Measurements from ENCODE around the gene MSX1.

Gene MSX1

DNA sequence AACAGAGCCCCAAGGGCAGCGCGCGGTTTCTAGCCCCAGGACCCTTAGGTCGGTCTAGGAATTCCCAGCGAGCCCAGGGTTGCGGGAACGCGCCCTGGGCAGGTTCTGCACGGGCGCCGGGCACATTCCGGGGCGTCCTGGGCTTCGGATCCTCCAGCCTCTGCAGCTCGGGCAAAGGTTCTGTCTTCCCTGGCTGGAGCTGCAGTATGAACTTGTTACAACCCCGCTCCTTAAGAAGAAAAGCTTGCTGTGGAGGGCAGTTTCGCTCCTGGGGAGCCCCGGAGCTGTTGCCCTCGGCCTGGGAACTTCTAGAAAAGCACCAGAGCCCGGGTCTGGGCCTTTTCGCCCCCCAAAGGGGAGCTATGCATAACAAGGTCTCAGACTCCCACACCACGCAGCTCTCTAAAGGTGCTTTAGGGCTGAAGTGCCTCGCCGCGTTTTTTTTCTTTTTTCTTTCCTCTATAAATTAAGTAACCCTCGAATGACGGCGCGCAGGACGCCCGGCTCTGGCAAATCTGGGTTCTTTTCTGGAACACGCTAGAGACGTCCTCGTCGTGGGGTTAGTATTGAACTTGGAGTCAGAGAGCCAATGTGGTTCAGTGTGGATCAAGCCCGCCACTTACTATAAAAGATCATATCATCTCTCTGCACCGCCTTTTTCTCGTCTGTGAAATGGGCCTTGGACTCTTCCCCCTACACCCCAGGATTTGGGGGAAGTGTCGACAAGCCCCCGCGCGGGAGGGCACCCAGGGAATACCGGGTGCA is 5.7 kb downstream of the MSX1 start:
- no peak overlapping the region for H3K4me3 ChIP-seq (ENCODE audit: low read depth, low read length)
- TF ChIP-seq, protein P1, sequence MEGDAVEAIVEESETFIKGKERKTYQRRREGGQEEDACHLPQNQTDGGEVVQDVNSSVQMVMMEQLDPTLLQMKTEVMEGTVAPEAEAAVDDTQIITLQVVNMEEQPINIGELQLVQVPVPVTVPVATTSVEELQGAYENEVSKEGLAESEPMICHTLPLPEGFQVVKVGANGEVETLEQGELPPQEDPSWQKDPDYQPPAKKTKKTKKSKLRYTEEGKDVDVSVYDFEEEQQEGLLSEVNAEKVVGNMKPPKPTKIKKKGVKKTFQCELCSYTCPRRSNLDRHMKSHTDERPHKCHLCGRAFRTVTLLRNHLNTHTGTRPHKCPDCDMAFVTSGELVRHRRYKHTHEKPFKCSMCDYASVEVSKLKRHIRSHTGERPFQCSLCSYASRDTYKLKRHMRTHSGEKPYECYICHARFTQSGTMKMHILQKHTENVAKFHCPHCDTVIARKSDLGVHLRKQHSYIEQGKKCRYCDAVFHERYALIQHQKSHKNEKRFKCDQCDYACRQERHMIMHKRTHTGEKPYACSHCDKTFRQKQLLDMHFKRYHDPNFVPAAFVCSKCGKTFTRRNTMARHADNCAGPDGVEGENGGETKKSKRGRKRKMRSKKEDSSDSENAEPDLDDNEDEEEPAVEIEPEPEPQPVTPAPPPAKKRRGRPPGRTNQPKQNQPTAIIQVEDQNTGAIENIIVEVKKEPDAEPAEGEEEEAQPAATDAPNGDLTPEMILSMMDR (IDR thresholded peaks at IDR 0.05; ENCODE audit: low read depth, low read length): no peak
- in situ Hi-C loops (cut with HindIII; ENCODE audit: low sequenced_read_pairs): no loop called here
- peak; percentile 41 for DNase-seq (ENCODE audit: low read depth, low spot score)

DNA sequence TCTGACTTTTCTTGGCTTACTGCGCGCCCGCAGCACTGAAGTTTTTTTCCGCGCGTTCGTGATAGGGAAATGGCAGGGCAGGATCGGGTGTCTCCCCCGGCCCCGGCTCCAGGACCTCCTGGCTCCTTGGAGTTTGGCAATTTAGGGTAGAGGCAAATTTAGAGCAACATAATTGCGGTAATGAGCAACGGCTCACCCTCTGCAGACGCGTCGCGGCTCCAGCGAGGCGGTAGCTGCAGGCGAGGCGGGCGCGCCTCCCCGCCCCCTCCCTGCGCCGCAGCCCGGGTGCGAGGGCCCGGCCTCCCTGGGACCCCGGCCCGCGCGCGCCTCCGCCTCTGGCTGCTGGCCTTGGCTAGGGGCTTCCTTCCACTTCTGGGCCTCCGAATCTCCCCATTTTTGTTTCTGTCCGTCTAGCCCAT is 6.2 kb downstream of the MSX1 start:
- DNase-seq (ENCODE audit: low read depth, low spot score): no peak
- TF ChIP-seq, protein P1 (IDR thresholded peaks at IDR 0.05; ENCODE audit: low read depth, low read length): no peak
- in situ Hi-C loops (cut with HindIII; ENCODE audit: low sequenced_read_pairs): no loop called here
- peak overlapping the region; percentile 31 for H3K4me3 ChIP-seq (ENCODE audit: low read depth, low read length)

DNA sequence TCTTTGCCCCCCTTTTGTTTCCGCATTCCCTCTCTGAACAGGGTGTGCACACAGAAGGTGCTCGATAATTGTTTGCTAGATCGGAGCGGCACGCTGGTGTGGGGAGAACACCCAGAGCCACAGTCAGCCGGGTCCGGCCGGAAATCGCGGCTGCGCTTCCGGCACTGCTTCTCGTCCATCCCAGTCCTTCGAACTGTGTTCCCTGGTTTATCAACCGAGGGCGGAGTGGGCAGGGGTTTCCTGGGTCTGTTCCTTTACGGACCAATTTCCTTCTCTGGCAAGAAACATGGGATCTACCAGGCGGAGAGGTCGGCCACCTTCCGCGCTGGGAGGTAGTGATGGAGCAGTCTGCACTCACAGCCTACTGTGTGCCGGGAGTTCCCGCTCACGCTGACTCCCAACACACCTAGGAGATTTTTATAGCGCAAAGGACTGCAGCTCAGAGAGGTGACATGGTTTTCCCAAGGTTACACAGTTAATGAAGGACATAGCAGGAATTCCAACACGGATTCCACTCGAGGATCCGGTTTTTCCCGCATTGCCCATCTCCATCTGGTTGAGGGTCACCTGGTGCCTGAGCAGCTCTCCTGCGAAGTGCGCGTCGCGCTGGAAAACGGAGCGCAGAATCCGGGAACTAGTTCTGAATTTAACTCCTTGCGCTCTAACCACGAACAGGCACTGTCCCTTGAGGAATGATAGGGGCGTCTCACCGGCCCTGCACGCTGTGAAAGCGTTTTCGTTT is 6.8 kb downstream of the MSX1 start:
- TF ChIP-seq, protein P1 (IDR thresholded peaks at IDR 0.05; ENCODE audit: low read depth, low read length): no peak
- peak overlapping the region; percentile 31 for H3K4me3 ChIP-seq (ENCODE audit: low read depth, low read length)
- peak; percentile 27 for DNase-seq (ENCODE audit: low read depth, low spot score)
- in situ Hi-C loops (cut with HindIII; ENCODE audit: low sequenced_read_pairs): no loop called here

DNA sequence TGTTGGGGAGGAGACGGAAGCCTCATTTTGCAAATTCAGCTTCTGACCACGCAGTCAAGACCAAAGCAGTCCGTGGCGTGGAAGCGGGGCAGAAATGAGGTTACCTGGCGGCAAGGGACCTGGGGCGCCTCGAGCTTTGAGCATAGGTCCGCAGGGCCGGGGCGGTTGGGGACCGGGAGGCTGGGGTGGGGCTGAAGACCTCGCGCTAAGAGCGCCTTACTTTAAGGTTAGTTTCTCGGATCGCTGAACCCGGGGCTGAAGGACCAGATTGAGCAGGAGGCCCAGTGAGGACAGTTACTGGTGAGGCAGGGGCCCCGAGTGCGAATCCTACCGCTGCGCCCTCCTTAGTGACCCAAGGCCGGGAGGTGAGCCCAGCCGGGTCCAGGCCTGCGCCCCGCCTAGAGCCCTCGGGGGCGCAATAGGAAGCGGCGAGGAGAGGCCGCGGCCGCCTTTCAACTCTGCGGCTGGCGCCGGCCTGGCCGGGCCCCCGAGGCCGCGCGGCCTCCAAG is 7.5 kb downstream of the MSX1 start:
- H3K4me3 ChIP-seq (ENCODE audit: low read depth, low read length): peak overlapping the region; percentile 7

DNA sequence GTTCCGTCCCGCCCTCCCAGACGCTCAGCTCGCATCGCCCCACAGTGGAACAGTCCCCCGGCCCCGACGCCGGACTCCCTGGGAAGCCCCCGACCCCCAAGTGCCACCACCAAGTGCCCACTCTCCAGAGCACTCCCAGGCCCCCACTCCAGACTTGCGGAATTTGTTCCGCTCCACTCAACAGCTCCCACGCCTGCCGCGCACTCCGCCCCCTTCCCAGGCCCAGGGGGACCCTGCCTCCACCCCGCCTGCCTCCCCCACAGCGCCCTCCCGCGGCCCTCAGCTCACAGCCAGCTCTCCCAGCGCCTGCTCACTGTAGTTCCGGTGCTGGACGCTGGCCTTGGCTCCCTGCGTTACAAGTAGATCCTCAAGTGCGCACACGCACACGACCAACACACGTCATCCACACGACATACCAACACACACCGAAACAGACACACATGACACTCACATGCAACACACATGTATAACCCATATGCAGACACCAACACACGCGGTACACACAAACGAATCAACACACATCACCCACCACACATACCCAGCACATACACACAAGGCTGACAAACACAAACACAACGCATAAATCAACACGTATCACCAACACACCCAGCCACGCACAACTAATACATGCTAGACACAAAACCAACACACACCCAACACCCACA is 8.0 kb downstream of the MSX1 start:
- in situ Hi-C loops (cut with HindIII; ENCODE audit: low sequenced_read_pairs): no loop called here
- H3K4me3 ChIP-seq (ENCODE audit: low read depth, low read length): no peak overlapping the region
- DNase-seq (ENCODE audit: low read depth, low spot score): peak; percentile 58
- TF ChIP-seq, protein P1 (IDR thresholded peaks at IDR 0.05; ENCODE audit: low read depth, low read length): peak; percentile 45

More for the DNA sequence above, 7.5 kb downstream of the MSX1 start:
- in situ Hi-C loops (cut with HindIII; ENCODE audit: low sequenced_read_pairs): no loop called here
- TF ChIP-seq, protein P1 (IDR thresholded peaks at IDR 0.05; ENCODE audit: low read depth, low read length): no peak
- DNase-seq (ENCODE audit: low read depth, low spot score): peak; percentile 26

DNA sequence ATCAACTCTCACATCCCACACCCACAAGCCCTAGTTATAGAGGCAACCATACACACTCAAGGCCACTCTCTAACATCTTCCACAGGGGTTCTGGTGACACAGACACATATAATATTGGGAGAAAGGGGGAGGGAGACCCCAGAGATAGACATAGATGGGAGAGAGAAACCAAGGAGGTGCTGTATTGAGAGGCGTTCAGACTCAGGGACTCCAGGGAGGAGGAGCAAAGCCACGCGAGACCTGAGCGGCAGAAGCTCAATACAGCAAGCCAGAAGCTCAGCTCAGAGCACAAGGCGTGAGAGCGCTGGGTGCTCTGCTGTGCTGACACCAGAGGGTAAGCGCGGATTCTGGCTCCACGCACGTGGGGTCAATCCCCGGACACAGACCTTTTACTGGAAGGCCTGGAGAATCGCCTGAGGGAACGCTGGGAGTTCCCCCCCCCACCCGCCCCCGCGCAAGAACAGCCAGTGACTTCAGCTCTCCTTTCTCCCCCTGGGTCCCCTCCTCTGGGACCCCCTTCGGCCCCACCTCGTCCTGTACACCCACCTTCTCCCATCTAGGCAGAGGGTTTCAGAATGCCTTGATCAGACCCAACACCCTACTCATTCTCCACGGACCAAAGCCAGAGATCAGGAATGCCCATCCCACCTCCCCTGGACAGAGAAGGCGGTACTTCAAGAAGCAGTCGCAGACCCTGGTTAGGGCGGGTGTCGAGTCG is 8.7 kb downstream of the MSX1 start:
- no peak for DNase-seq (ENCODE audit: low read depth, low spot score)
- no peak overlapping the region for H3K4me3 ChIP-seq (ENCODE audit: low read depth, low read length)
- in situ Hi-C loops (cut with HindIII; ENCODE audit: low sequenced_read_pairs): no loop called here
- TF ChIP-seq, protein P1 (IDR thresholded peaks at IDR 0.05; ENCODE audit: low read depth, low read length): no peak
